ENCODE measurements around the gene CLTC. TPM values are rescaled to one million over a fixed set of nuclear protein-coding genes. Genes with fewer than 3 reads are reported as not detected.
"Not testable (repeated sequence)": the region's sequence is repeated elsewhere in the genome, so short reads cannot be mapped to it uniquely, and the experiment has no call there.

The CLTC gene
- total and polyA plus RNA-seq, 2 donors = 110 to 405 TPM

GRCh38 chr17:59642565-59642964 is 22.9 kb downstream of the CLTC start:
- no peak for DNase-seq (ENCODE audit: extremely low spot score)
- Histone ChIP-seq H3K4me1 (ENCODE audit: insufficient read depth) (no peaks in the 10 kb centered on the region), H3K4me3 (ENCODE audit: low read depth, low read length) (no peak overlapping the region), H3K36me3 (ENCODE audit: insufficient read depth) (peaks cover 3% of the 10 kb centered on the region), H3K27ac (ENCODE audit: low read depth) (no peak overlapping the region)
- WGBS = 74% methylated on average over 1 of the region's 1 CpG

- no peak overlapping the region for H3K27ac ChIP-seq (ENCODE audit: low read depth)
- H3K4me1 ChIP-seq (ENCODE audit: insufficient read depth) = no peaks in the 10 kb centered on the region
- 79% methylated on average over 5 of the region's 5 CpGs for WGBS
- peaks cover 3% of the 10 kb centered on the region for H3K36me3 ChIP-seq (ENCODE audit: insufficient read depth)
- DNase-seq (ENCODE audit: extremely low spot score) = no peak
- no peak overlapping the region for H3K4me3 ChIP-seq (ENCODE audit: low read depth, low read length)
Observed at GRCh38 chr17:59643159-59644140, 23.8 kb downstream of the CLTC start.

GRCh38 chr17:59647288-59647687 is 27.6 kb downstream of the CLTC start:
- no peak overlapping the region for H3K27ac ChIP-seq (ENCODE audit: low read depth)
- H3K36me3 ChIP-seq (ENCODE audit: insufficient read depth) = peaks cover 5% of the 10 kb centered on the region
- no peak for DNase-seq (ENCODE audit: extremely low spot score)
- H3K4me1 ChIP-seq (ENCODE audit: insufficient read depth) = no peaks in the 10 kb centered on the region
- no peak overlapping the region for H3K4me3 ChIP-seq (ENCODE audit: low read depth, low read length)
- 86% methylated on average over 6 of the region's 6 CpGs for WGBS

GRCh38 chr17:59649886-59650285 is 30.2 kb downstream of the CLTC start:
- Histone ChIP-seq H3K4me1 (ENCODE audit: insufficient read depth) (no peaks in the 10 kb centered on the region), H3K36me3 (ENCODE audit: insufficient read depth) (peaks cover 3% of the 10 kb centered on the region), H3K27ac (ENCODE audit: low read depth) (no peak overlapping the region), H3K4me3 (ENCODE audit: low read depth, low read length) (no peak overlapping the region)
- no peak for DNase-seq (ENCODE audit: extremely low spot score)

- 97% methylated on average over 1 of the region's 1 CpG for WGBS
- H3K36me3 ChIP-seq (ENCODE audit: insufficient read depth) = peaks cover 3% of the 10 kb centered on the region
Observed at GRCh38 chr17:59650642-59651041, 30.9 kb downstream of the CLTC start.

GRCh38 chr17:59651346-59651745 is 31.7 kb downstream of the CLTC start:
- H3K36me3 ChIP-seq (ENCODE audit: insufficient read depth) = peaks cover 2% of the 10 kb centered on the region
- no peaks in the 10 kb centered on the region for H3K4me1 ChIP-seq (ENCODE audit: insufficient read depth)
- H3K4me3 ChIP-seq (ENCODE audit: low read depth, low read length) = no peak overlapping the region
- DNase-seq (ENCODE audit: extremely low spot score) = no peak
- H3K27ac ChIP-seq (ENCODE audit: low read depth) = no peak overlapping the region

More at GRCh38 chr17:59650642-59651041, 30.9 kb downstream of the CLTC start:
- DNase-seq (ENCODE audit: extremely low spot score) = no peak
- no peak overlapping the region for H3K4me3 ChIP-seq (ENCODE audit: low read depth, low read length)
- no peaks in the 10 kb centered on the region for H3K4me1 ChIP-seq (ENCODE audit: insufficient read depth)
- no peak overlapping the region for H3K27ac ChIP-seq (ENCODE audit: low read depth)

GRCh38 chr17:59652119-59652518 is 32.4 kb downstream of the CLTC start:
- no peak for DNase-seq (ENCODE audit: extremely low spot score)
- H3K27ac ChIP-seq (ENCODE audit: low read depth) = no peak overlapping the region
- peaks cover 2% of the 10 kb centered on the region for H3K36me3 ChIP-seq (ENCODE audit: insufficient read depth)
- WGBS = 95% methylated on average over 2 of the region's 2 CpGs
- no peak overlapping the region for H3K4me3 ChIP-seq (ENCODE audit: low read depth, low read length)
- H3K4me1 ChIP-seq (ENCODE audit: insufficient read depth) = no peaks in the 10 kb centered on the region

- H3K36me3 ChIP-seq (ENCODE audit: insufficient read depth); H3K4me3 ChIP-seq (ENCODE audit: low read depth, low read length); H3K4me1 ChIP-seq (ENCODE audit: insufficient read depth); H3K27ac ChIP-seq (ENCODE audit: low read depth); DNase-seq (ENCODE audit: extremely low spot score): not testable (repeated sequence)
- 92% methylated on average over 7 of the region's 7 CpGs for WGBS
Observed at GRCh38 chr17:59656624-59657023, 36.9 kb downstream of the CLTC start.

- H3K27ac ChIP-seq (ENCODE audit: low read depth) = no peak overlapping the region
- no peak overlapping the region for H3K4me3 ChIP-seq (ENCODE audit: low read depth, low read length)
- H3K36me3 ChIP-seq (ENCODE audit: insufficient read depth) = peaks cover 11% of the 10 kb centered on the region
- no peak for DNase-seq (ENCODE audit: extremely low spot score)
- no peaks in the 10 kb centered on the region for H3K4me1 ChIP-seq (ENCODE audit: insufficient read depth)
- 82% methylated on average over 5 of the region's 5 CpGs for WGBS
Observed at GRCh38 chr17:59666235-59666634, 46.5 kb downstream of the CLTC start.

GRCh38 chr17:59668816-59669215 is 49.1 kb downstream of the CLTC start:
- H3K36me3 ChIP-seq (ENCODE audit: insufficient read depth) = peaks cover 8% of the 10 kb centered on the region
- no peaks in the 10 kb centered on the region for H3K4me1 ChIP-seq (ENCODE audit: insufficient read depth)
- 52% methylated on average over 3 of the region's 3 CpGs for WGBS
- no peak for DNase-seq (ENCODE audit: extremely low spot score)
- H3K4me3 ChIP-seq (ENCODE audit: low read depth, low read length) = no peak overlapping the region
- H3K27ac ChIP-seq (ENCODE audit: low read depth) = no peak overlapping the region

- H3K4me1 ChIP-seq (ENCODE audit: insufficient read depth) = no peaks in the 10 kb centered on the region
- 71% methylated on average over 1 of the region's 1 CpG for WGBS
- DNase-seq (ENCODE audit: extremely low spot score) = no peak
- H3K27ac ChIP-seq (ENCODE audit: low read depth) = no peak overlapping the region
- peaks cover 8% of the 10 kb centered on the region for H3K36me3 ChIP-seq (ENCODE audit: insufficient read depth)
- no peak overlapping the region for H3K4me3 ChIP-seq (ENCODE audit: low read depth, low read length)
Observed at GRCh38 chr17:59669411-59669810, 49.7 kb downstream of the CLTC start.

GRCh38 chr17:59669944-59670343 is 50.2 kb downstream of the CLTC start:
- 98% methylated on average over 1 of the region's 1 CpG for WGBS
- H3K4me3 ChIP-seq (ENCODE audit: low read depth, low read length) = no peak overlapping the region
- no peak for DNase-seq (ENCODE audit: extremely low spot score)
- no peak overlapping the region for H3K27ac ChIP-seq (ENCODE audit: low read depth)
- H3K4me1 ChIP-seq (ENCODE audit: insufficient read depth) = no peaks in the 10 kb centered on the region
- peaks cover 8% of the 10 kb centered on the region for H3K36me3 ChIP-seq (ENCODE audit: insufficient read depth)

GRCh38 chr17:59671386-59671785 is 51.7 kb downstream of the CLTC start:
- Histone ChIP-seq H3K27ac (ENCODE audit: low read depth) (no peak overlapping the region), H3K36me3 (ENCODE audit: insufficient read depth) (peaks cover 4% of the 10 kb centered on the region), H3K4me1 (ENCODE audit: insufficient read depth) (no peaks in the 10 kb centered on the region), H3K4me3 (ENCODE audit: low read depth, low read length) (no peak overlapping the region)
- 94% methylated on average over 1 of the region's 1 CpG for WGBS
- no peak for DNase-seq (ENCODE audit: extremely low spot score)

GRCh38 chr17:59675231-59675630 is 55.5 kb downstream of the CLTC start:
- Histone ChIP-seq H3K36me3 (ENCODE audit: insufficient read depth) (peaks cover 8% of the 10 kb centered on the region), H3K4me3 (ENCODE audit: low read depth, low read length) (no peak overlapping the region), H3K4me1 (ENCODE audit: insufficient read depth) (no peaks in the 10 kb centered on the region), H3K27ac (ENCODE audit: low read depth) (no peak overlapping the region)
- 70% methylated on average over 1 of the region's 1 CpG for WGBS
- no peak for DNase-seq (ENCODE audit: extremely low spot score)
